ENCODE results near the gene PDHA1.

- TF ChIP-seq POLR2AphosphoS5 (IDR thresholded peaks at IDR 0.05; ENCODE audit: borderline replicate concordance, low read depth, low read length) (no peak), EZH2 (IDR thresholded peaks at IDR 0.05) (no peak), FOXP2 (optimal IDR thresholded peaks at IDR 0.05; ENCODE audit: control extremely low read depth, extremely low read length, insufficient read depth) (no peak)
Measured at GRCh38 chrX:19392078-19392477, 48.4 kb downstream of the PDHA1 start.
